HG03565 (cell line): Measurements from ENCODE around the gene TTLL1.
"Not testable (repeated sequence)": the region's sequence is repeated elsewhere in the genome, so short reads cannot be mapped to it uniquely, and the experiment has no call there.

Source experiments
- ATAC-seq: cut with Tn5 transposase; IDR thresholded peaks from one replicate; pipeline ENCODE4 v1.9.1; 2021; ENCODE audit warnings: mild to moderate bottlenecking, moderate library complexity; ENCODE audit not compliant: unreplicated experiment

TTLL1 gene

DNA sequence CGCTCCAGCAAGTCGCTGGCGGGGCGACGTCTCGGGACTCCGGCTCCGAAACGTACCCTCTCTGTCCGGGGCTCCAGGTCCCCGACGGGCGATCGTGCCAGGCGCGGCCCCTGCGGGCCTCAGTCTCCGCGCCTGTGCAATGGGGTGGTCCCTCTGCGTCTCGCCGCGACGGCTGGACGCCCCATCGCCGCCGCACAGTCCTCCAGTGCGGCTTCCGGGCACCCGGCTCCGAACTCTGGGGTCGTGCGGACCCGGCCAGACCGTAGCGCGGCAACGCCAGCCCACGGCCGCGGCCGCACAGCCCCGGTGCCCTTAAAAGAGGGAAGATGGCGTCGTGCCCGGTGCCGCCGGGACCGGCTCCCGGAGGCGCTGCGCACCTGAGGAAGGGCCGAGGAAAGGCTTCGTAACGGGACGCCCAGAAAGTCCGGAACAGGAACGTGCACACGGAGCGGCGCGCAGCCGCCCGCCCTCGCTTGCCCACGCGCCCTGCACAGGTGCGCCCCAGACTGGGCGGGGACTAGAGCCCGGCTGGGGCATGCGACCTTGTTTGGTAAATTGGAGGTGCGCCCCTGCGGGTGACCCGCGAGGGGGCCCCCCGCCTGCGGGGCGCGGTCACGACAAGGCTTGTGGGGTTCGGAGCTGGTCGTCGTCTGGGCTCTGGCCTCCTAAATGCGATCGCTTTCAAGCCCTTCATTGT is 21.9 kb upstream of the TTLL1 start:
- ATAC-seq, result no peak

DNA sequence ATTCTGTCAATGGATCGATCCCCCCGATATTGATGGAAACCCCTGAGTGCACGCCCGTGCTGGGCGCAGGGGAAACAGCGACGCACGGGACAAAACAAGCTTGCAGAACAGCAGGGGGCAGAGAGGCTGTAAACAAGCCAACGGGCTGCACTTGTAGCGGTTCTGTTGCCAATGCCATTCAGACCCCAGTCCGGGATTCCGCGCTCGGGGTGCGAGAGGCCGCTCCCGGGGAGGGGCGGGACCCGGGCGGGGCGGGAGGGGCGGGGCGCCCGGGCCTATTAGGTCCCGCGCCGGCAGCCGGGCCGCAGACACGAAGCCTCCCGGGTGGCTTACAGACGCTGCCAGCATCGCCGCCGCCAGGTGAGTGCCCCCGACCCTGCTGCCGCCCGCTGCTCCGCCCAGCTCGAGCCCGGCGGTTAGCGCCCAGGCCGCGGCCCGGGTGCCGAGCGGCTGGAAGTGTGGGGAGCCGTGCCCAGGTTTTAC is 21.3 kb upstream of the TTLL1 start, which contains the start of gene BIK:
Gene BIK, plus strand, starts transcription at position 307 of the 483 bp plus-strand sequence. CDS start 13,273 bp downstream, outside the sequence.
- no peak for ATAC-seq

- ATAC-seq, result no peak
These were observed 20.8 kb upstream of the TTLL1 start for GRCh38 chr22:43109921-43110443.

DNA sequence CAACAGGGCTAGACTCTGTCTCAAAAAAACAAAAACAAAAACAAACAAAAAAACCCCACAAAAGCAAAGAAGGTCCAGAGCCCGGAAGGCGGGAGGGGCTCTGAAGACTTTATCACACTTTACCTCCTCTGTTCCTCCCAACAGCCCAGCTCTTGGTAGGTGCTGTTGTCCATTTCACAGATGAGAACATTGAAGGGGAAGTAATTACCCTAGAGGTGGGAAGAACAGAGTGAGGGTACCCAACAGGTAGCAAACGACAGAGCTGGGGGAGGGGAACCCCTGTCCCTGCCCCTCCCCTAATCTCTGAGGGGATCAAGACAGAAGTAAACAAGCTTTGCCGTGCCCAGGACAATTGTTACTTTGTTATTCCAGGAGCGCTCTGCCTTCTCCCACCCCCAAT is 20.3 kb upstream of the TTLL1 start:
- no peak for ATAC-seq

DNA sequence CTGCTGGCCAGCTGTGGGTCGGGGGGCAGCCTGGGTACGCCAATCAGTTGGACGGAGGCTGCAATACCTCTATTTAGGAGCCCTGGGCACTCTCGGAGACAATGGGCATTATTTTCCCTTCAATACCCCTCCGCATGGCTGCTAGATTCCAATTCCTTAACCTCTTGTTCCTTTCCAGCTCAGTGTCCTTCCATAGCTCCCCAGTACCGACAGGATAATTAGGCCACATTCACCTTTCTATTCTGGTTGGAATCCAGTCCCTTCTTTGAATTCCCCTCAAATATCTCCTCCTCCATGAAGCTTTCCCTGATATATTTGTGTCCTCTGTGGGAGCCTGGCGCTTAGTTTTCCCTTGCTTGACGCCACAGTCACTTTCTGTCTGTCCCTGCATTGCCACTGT is 17.1 kb upstream of the TTLL1 start:
- ATAC-seq, result no peak

GRCh38 chr22:43104950-43105349 is 15.8 kb upstream of the TTLL1 start:
- not testable (repeated sequence) for ATAC-seq

DNA sequence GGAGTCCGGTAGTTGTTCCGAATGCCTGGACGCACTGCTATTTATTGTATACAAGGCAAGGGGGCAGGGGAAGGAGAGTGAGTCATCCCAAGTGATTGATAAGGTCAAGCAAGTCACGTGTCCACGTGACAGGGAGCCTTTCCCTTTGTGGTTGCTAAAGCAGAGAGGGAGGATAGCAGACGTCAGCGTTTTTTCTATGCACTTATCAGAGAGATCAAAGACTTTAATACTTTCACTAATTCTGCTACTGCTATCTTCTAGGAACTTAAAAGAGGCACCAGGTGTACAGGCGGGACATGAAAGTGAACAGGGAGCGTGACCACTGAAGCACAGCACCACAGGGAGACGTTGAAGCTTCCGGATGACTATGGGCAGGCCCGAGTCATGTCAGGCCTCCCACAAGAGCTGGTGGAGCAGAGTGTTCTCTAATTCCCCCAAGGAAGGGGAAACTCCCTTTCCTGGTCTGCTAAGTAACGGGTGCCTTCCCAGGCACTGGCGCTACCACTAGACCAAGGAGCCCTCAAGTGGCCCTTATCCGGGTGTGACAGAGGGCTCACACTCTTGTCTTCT is 14.9 kb upstream of the TTLL1 start:
- ATAC-seq, result not testable (repeated sequence)

GRCh38 chr22:43101306-43101705 is 12.1 kb upstream of the TTLL1 start:
- ATAC-seq, result no peak

- no peak for ATAC-seq
These were observed 11.0 kb upstream of the TTLL1 start for GRCh38 chr22:43100225-43100624.

DNA sequence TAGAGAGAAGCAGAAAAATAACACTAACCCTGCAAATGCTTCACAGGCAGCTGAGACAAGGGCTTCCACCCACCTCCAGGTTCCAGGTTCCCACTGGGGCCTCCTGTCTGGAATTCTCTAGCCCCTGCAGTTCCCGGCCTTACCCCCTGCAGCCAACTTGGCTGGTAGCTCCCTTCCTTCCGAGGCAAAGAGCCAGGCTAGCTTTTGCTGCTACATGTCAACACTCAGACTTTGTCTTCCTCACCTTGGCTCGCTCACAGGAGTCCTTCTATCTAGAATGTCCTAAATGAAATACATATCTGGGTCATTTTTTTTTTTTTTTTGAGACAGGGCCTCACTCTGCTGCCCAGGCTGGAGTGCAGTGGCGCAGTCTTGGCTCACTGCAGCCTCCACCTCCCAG is 9.9 kb upstream of the TTLL1 start:
- ATAC-seq, result no peak

- no peak for ATAC-seq
These were observed 9.2 kb upstream of the TTLL1 start for GRCh38 chr22:43098356-43098755.

DNA sequence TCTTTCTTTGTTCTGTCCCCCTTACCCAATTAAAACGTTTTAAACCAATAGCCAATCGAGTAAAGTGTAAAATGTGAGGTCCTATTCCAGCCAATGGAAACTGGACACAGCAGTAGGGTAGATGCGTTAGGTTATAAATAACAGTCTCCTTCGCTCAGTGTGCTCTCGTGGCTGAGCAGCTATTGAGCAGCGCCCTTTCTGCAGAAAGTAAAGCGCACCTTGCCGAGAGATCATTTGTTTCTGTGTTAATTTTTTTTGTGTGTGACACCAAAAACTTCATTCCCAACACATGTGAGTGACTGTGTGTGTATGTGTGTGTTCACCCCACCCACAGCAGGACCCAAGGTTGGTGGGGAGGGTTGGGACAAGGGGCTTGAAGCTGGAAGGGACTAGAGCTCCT is 7.2 kb upstream of the TTLL1 start:
- no peak for ATAC-seq

DNA sequence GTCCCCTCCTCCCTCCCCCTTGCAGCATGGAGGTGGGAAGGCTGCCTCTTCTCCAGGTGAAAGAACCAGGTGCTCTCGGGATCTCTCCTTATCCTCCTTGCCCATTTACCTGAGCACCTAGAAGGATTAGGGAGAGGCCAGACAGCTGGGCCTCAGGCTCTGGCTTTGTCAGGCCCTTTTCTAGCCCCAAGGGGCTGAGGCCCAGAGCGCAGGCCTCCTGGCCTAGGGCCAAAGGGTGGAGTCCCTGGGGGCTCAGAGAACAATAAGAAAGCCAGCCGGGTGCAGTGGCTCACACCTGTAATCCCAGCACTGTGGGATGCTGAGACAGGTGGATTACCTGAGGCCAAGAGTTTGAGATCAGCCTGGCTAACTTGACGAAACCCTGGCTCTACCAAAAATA is 5.4 kb upstream of the TTLL1 start:
- ATAC-seq, result no peak

- ATAC-seq, result no peak
These were observed 4.9 kb upstream of the TTLL1 start for GRCh38 chr22:43094085-43094484.

- no peak for ATAC-seq
These were observed 2.9 kb upstream of the TTLL1 start for GRCh38 chr22:43092085-43092484.

DNA sequence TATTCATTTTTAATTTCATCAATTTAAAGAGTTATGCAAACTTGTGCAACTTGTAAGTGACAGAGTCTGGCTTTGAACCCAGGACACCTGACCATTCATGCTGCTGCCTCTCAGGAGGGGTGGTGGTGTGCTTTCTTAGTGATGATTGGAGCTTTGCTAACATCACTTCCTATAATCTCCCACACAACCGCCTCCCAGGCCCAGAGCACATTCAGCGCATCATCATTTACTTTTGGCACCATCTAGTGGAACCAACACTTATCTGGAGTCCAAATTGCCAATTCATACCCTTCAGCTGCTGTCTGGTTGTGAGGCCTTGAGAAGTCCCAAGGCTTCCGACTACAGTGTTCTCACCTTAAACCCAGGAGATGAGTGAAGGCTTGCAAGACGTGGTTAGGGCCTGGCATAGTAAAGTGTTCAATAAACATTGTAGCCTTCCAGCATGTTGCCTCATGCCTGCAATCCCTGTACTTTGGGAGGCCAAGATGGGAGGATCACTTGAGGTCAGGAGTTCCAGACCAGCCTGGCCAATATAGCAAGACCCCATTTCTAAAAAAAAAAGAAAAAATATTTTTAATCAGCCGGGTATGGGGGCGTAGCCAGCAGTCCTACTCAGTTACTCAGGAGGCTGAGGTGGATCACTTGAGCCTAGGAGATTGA is 1.1 kb upstream of the TTLL1 start:
- ATAC-seq, result no peak

GRCh38 chr22:43088627-43088983 is 586 bp downstream of the TTLL1 start:
- ATAC-seq, result no peak

GRCh38 chr22:43085658-43086606 is 3.3 kb downstream of the TTLL1 start:
- no peak for ATAC-seq

- no peak for ATAC-seq
These were observed 7.2 kb downstream of the TTLL1 start for GRCh38 chr22:43081968-43082367.

- no peak for ATAC-seq
These were observed 8.6 kb downstream of the TTLL1 start for GRCh38 chr22:43080616-43081015.

DNA sequence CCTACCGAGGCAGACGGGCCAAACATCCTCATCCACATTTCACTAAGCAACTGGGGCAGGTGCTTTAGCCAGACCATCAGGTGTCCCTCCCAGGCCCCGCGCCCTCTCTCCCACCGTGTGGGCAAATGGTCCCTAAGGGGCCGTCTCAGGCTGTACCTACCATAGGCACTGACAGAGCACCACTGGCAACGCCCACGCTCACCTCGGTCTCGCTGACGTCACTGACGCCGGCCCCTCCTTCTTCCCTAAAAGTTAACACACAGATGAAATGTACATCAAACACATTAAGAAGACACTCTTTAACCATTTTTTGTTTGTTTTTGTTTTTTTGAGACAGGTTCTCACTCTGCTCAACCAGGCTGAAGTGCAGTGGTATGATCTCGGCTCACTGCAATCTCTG is 9.4 kb downstream of the TTLL1 start:
- ATAC-seq, result no peak
